WI38 (cell line): ENCODE results near the gene COX6A1.

ENCODE experiments used
- H3K4me3 ChIP-seq: 2 replicates; pipeline ENCODE4 v1.5.1; 2011; ENCODE audit warnings: low read depth, mild to moderate bottlenecking, control low read depth, low read length
- CTCF ChIP-seq: IDR thresholded peaks from 2 replicates; pipeline ENCODE4 v1.5.1; 2012; ENCODE audit warnings: low read depth, mild to moderate bottlenecking, control low read depth, low read length

Gene COX6A1

DNA sequence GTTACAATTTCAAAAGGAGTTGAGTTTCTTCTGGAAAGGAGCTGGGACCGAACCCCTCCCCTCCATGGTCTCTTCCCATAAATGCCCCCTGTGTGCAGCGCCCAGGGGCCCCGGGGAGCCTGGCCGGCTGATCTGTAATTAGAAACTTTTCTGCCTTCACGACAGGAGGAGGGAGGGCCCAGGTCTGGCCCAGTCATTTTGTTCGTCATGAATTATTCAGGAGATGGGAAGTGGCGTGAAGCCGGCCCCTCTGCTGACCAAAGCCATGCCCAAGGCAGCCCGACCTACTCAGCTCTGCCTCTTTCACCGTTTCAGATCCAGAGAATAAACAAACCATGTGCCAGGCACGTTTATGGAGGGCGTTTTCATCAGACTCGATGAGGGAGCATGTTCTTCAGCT is 35.7 kb upstream of the COX6A1 start:
- TF ChIP-seq CTCF, result no peak
- H3K4me3 ChIP-seq, result no peak overlapping the region

DNA sequence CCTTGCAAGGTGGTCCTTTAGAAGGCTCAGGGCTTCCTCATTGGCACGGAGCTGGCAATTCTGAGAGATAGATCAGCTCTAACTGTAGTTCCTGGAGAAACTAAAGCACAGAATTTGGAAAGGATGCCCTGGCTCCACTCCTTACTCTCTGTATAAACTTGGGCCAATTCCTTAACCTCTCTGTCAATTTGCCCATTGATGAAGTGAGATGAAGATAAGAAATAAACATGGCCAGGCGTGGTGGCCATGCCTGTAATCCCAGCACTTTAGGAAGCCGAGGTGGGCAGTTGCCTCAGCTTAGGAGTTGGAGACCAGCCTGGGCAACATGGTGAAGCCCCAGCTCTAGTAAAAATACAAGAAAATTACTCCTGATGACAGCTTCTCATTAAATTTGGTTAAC is 34.0 kb upstream of the COX6A1 start:
- no peak for TF ChIP-seq CTCF
- no peak overlapping the region for H3K4me3 ChIP-seq

DNA sequence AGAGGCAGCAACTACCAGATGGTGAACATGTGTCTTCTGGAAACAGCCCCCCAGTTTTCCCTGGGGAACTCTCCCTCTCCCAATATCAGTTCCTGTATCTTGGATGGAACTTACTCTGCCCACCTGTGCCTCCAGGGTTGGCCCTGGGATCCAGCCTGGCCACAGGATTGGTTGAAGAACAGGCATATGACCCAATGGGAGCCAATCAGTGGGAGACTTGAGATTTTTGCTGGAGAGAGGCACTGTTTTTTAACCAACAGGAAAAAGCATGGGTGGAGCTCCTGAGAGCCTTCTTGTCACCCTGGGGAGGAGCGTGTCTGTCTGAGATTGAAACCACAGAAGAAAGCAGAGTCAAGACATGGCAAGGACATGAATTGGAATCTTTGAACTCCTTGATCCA is 33.6 kb upstream of the COX6A1 start:
- no peak for TF ChIP-seq CTCF

DNA sequence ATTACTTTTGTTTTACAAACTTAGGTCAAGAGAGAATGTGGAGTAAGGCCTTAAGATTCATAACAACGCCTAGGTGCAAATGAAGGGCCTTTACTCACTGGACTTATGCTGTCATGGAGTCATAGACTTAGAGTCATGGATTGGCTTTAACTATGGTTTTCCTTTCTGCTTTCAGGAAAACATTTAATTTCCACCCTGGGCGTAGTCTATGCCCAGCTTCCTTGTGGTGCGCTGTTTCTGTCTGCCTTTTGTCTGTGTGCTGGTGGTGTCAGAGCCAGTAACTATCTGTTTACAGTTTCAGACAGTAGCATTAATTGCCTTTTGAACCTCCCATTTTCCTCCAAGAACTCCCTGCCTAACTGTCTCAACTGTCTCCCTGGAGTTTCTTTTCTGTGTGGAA is 31.8 kb upstream of the COX6A1 start:
- no peak overlapping the region for H3K4me3 ChIP-seq
- TF ChIP-seq CTCF, result no peak

More for the DNA sequence above, 33.6 kb upstream of the COX6A1 start:
- H3K4me3 ChIP-seq, result no peak overlapping the region

DNA sequence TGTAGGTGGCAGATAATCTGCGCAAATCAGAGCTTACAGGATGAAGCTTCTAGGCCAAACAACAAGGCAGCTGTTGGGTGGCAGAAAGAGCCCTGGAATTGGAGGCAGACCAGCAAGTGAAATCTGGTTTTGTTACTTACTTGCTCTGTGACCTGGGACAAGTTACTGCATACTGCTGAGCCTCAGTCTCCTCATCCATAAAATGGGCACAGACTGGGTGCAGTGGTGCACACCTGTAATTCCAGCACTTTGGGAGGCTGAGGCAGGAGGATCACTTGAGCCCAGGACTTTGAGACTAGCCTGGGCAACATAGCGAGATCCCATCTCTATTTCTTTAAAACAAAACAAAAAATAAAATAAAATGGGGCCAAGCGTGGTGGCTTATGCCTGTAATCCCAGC is 31.4 kb upstream of the COX6A1 start:
- H3K4me3 ChIP-seq, result no peak overlapping the region
- TF ChIP-seq CTCF, result no peak

DNA sequence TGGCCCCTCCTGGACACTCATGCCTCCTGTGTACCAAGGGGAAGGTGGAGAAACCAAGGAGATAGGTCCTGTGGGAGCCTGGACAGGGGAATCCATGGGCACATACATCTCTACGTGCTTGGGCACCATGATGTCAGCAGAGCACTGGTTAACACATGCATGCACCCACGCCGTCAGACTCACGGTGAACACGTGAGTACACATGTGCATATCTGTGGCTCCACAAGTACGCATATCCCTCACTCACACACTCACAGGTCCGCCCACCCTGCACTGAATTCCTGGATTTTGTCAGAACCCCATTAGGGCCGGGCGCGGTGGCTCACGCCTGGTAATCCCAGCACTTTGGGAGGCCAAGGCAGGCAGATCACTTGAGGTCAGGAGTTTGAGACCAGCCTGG is 29.1 kb upstream of the COX6A1 start:
- H3K4me3 ChIP-seq, result no peak overlapping the region
- TF ChIP-seq CTCF, result no peak

DNA sequence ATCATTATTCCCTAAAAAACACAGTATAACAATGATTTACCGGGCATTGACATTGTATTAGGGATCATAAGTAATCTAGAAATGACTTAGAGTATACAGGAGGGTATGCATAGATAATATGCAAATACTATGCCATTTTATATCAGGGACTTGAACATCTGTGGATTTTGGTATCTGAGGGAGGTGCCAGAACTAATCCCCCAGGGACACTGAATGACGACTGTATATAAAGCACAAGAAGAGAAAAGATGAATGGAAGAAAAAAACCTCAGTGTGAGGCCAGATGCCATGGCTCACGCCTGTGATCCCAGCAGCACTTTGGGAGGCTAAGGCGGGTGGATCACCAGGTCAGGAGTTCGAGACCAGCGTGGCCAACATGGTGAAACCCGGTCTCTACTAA is 25.5 kb upstream of the COX6A1 start:
- no peak overlapping the region for H3K4me3 ChIP-seq
- TF ChIP-seq CTCF, result no peak
